Measurements from ENCODE around the gene PTPRN2.

DNA sequence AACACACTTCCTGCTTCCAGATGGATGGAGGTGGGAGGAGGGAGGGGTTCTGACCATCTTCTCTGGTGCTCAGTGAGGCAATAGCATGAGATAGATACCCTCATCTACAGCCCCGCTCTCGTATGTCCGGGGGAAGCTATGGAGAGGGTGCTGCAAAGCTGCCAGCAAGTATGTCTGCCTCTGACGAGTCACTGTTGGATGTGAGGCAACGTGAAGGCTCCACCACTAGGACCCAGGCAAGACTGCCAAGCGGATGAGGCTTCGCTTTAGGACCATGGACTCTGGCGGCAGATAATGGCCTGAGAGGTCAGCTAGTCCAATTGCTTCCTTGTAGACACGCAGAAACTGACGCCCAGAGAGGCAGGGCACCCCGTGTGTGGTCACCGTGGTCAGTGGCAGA is 601.6 kb downstream of the PTPRN2 start:
- TF ChIP-seq, protein P1, sequence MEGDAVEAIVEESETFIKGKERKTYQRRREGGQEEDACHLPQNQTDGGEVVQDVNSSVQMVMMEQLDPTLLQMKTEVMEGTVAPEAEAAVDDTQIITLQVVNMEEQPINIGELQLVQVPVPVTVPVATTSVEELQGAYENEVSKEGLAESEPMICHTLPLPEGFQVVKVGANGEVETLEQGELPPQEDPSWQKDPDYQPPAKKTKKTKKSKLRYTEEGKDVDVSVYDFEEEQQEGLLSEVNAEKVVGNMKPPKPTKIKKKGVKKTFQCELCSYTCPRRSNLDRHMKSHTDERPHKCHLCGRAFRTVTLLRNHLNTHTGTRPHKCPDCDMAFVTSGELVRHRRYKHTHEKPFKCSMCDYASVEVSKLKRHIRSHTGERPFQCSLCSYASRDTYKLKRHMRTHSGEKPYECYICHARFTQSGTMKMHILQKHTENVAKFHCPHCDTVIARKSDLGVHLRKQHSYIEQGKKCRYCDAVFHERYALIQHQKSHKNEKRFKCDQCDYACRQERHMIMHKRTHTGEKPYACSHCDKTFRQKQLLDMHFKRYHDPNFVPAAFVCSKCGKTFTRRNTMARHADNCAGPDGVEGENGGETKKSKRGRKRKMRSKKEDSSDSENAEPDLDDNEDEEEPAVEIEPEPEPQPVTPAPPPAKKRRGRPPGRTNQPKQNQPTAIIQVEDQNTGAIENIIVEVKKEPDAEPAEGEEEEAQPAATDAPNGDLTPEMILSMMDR (conservative IDR thresholded peaks at IDR 0.05 in 1 of 2, IDR thresholded peaks at IDR 0.05 in 1 of 2; ENCODE audit: low read depth in 1 of 2, low read length in 2 of 2) = no peak
- TF ChIP-seq EZH2 (IDR thresholded peaks at IDR 0.05; ENCODE audit: low read length, missing control alignments) = no peak

Data from fibroblast of lung (primary cell).